Measurements from ENCODE around the gene SPAG5. TPM values are rescaled to one million over a fixed set of nuclear protein-coding genes. Genes with fewer than 3 reads are reported as not detected.

The SPAG5 gene
- total RNA-seq, 1 experiment from 2014 or later, result 38.1 TPM

- CTCF ChIA-PET, result interaction anchor here (0.8 to 1.3 kb wide), 6 partner anchors 8 to 33 kb away, joined by 3 to 8 read pairs (median 5); no protein-coding TSS in a partner anchor
- Mint-ChIP-seq H3K36me3 (ENCODE audit: insufficient read depth, unreplicated experiment) (no peaks in the 10 kb centered on the region), H3K4me3 (ENCODE audit: unreplicated experiment) (no peak overlapping the region), H3K27me3 (ENCODE audit: insufficient read depth, unreplicated experiment) (no peaks in the 10 kb centered on the region), H3K4me1 (ENCODE audit: insufficient read depth, unreplicated experiment) (peaks cover 43% of the 10 kb centered on the region), H3K9me3 (ENCODE audit: unreplicated experiment) (no peaks in the 10 kb centered on the region), H3K27ac (ENCODE audit: low read depth, unreplicated experiment) (no peak overlapping the region)
- no peak for TF ChIP-seq CTCF (IDR thresholded peaks at IDR 0.05; ENCODE audit: unreplicated experiment)
- intact Hi-C loops (cut with micrococcal nuclease), result no loop called here
- POLR2A ChIA-PET, result interaction anchor here (0.6 to 1.1 kb wide), 4 partner anchors 19 to 171 kb away, joined by 3 to 4 read pairs (median 3); partner anchors contain the start of gene POLDIP2
- peak; percentile 35 for DNase-seq (ENCODE audit: unreplicated experiment)
- BruUV-seq (replicated peaks), result no TSS peak
These were observed 70.4 kb downstream of the SPAG5 start for GRCh38 chr17:28528327-28529012.

- intact Hi-C loops (cut with micrococcal nuclease), result no loop called here
- no peak overlapping the region for H3K4me3 Mint-ChIP-seq (ENCODE audit: unreplicated experiment)
- DNase-seq (ENCODE audit: unreplicated experiment), result no peak
- no peaks in the 10 kb centered on the region for H3K27me3 Mint-ChIP-seq (ENCODE audit: insufficient read depth, unreplicated experiment)
- peaks cover 38% of the 10 kb centered on the region for H3K4me1 Mint-ChIP-seq (ENCODE audit: insufficient read depth, unreplicated experiment)
- no peak overlapping the region for H3K27ac Mint-ChIP-seq (ENCODE audit: low read depth, unreplicated experiment)
- ChIA-PET CTCF (interaction anchor here (0.7 to 1.3 kb wide), 5 partner anchors 8 to 34 kb away, joined by 3 to 8 read pairs (median 3); no protein-coding TSS in a partner anchor), POLR2A (interaction anchor here (0.6 to 1.1 kb wide), 4 partner anchors 19 to 170 kb away, joined by 3 to 4 read pairs (median 3); partner anchors contain the start of gene POLDIP2)
- H3K9me3 Mint-ChIP-seq (ENCODE audit: unreplicated experiment), result no peaks in the 10 kb centered on the region
- BruUV-seq (replicated peaks), result no TSS peak
- no peaks in the 10 kb centered on the region for H3K36me3 Mint-ChIP-seq (ENCODE audit: insufficient read depth, unreplicated experiment)
- TF ChIP-seq CTCF (IDR thresholded peaks at IDR 0.05; ENCODE audit: unreplicated experiment), result no peak
These were observed 71.0 kb downstream of the SPAG5 start for GRCh38 chr17:28527859-28528258.

Other genes with a start within 250 kb of the SPAG5 start
- gene POLDIP2, start 241.5 kb downstream of the SPAG5 start, total RNA-seq (2022), result 84.0 and 105 TPM in 2 replicates
- not detected in 2 replicates for gene SEBOX, start 233.8 kb downstream of the SPAG5 start, total RNA-seq (2022)
- gene VTN, start 228.7 kb downstream of the SPAG5 start, total RNA-seq (2022), result not detected in 2 replicates
- 0.63 and 1.0 TPM in 2 replicates for gene SARM1, start 227.3 kb downstream of the SPAG5 start, total RNA-seq (2022)
- 18.4 and 20.1 TPM in 2 replicates for gene SLC46A1, start 192.8 kb downstream of the SPAG5 start, total RNA-seq (2022)
- gene SLC13A2, start 125.4 kb downstream of the SPAG5 start, total RNA-seq (2022), result not detected in 2 replicates
- not detected in 2 replicates for gene FOXN1, start 92.7 kb downstream of the SPAG5 start, total RNA-seq (2022)
- gene UNC119, start 46.4 kb downstream of the SPAG5 start, total RNA-seq (2022), result 12.5 and 13.7 TPM in 2 replicates
- 50.5 and 56.1 TPM in 2 replicates for gene PIGS, start 27.5 kb downstream of the SPAG5 start, total RNA-seq (2022)
- 2.4 and 6.0 TPM in 2 replicates for gene ALDOC, start 22.1 kb downstream of the SPAG5 start, total RNA-seq (2022)
- 19.9 and 24.1 TPM in 2 replicates for gene RSKR, start 15.2 kb upstream of the SPAG5 start, total RNA-seq (2022)
- gene BLTP2, start 46.1 kb upstream of the SPAG5 start, total RNA-seq (2022), result 119 and 126 TPM in 2 replicates
- gene SDF2, start 62.9 kb upstream of the SPAG5 start, total RNA-seq (2022), result 31.4 and 31.8 TPM in 2 replicates
- gene SUPT6H, start 63.2 kb upstream of the SPAG5 start, total RNA-seq (2022), result 81.7 and 86.4 TPM in 2 replicates
- gene PROCA1, start 112.9 kb upstream of the SPAG5 start, total RNA-seq (2022), result 0.86 and 1.1 TPM in 2 replicates
- gene RAB34, start 118.8 kb upstream of the SPAG5 start, total RNA-seq (2022), result 90.0 and 105 TPM in 2 replicates
- 1,941 and 2,110 TPM in 2 replicates for gene RPL23A, start 121.0 kb upstream of the SPAG5 start, total RNA-seq (2022)
- gene TLCD1, start 127.2 kb upstream of the SPAG5 start, total RNA-seq (2022), result 13.4 and 18.7 TPM in 2 replicates
- gene NEK8, start 129.8 kb upstream of the SPAG5 start, total RNA-seq (2022), result 4.5 and 8.6 TPM in 2 replicates
- 106 and 126 TPM in 2 replicates for gene TRAF4, start 145.0 kb upstream of the SPAG5 start, total RNA-seq (2022)
- gene FAM222B, start 243.8 kb upstream of the SPAG5 start, total RNA-seq (2022), result 18.5 and 22.2 TPM in 2 replicates

Measured in MCF 10A (cell line).